ENCODE data around the gene MRRF.

The MRRF gene

DNA sequence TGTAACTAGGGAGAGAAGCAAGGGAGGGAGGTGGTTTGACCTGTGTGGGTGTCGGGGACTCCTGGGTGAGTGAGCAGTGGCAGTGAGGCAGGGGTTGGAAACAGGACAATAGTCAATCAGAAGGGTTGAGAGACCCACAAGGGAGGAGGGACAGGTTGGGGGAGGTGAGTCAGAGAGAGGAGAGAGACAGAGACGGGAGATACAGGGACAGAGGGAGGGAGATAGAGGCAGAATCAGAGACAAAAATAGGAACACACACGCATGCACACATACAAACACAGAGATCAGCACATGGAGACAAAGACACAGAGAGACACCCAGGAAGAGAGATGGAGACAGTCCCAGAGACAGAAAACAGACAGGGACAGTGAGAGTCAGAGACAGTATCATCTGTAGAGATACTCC lies 66.8 kb downstream of the MRRF start:
- H3K27me3 ChIP-seq (ENCODE audit: insufficient read depth, poor library complexity, severe bottlenecking) = no peaks in the 10 kb centered on the region
- TF ChIP-seq, protein P1, sequence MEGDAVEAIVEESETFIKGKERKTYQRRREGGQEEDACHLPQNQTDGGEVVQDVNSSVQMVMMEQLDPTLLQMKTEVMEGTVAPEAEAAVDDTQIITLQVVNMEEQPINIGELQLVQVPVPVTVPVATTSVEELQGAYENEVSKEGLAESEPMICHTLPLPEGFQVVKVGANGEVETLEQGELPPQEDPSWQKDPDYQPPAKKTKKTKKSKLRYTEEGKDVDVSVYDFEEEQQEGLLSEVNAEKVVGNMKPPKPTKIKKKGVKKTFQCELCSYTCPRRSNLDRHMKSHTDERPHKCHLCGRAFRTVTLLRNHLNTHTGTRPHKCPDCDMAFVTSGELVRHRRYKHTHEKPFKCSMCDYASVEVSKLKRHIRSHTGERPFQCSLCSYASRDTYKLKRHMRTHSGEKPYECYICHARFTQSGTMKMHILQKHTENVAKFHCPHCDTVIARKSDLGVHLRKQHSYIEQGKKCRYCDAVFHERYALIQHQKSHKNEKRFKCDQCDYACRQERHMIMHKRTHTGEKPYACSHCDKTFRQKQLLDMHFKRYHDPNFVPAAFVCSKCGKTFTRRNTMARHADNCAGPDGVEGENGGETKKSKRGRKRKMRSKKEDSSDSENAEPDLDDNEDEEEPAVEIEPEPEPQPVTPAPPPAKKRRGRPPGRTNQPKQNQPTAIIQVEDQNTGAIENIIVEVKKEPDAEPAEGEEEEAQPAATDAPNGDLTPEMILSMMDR (IDR thresholded peaks at IDR 0.05; ENCODE audit: poor library complexity, severe bottlenecking) = no peak
- no peak overlapping the region for H3K27ac ChIP-seq (ENCODE audit: poor library complexity, severe bottlenecking)
- peaks cover 19% of the 10 kb centered on the region for H3K36me3 ChIP-seq (ENCODE audit: low read depth)
- no peak overlapping the region for H3K4me3 ChIP-seq (ENCODE audit: severe bottlenecking)
- no peak for ATAC-seq (ENCODE audit: low read depth)
- no peaks in the 10 kb centered on the region for H3K4me1 ChIP-seq (ENCODE audit: insufficient read depth, poor library complexity, severe bottlenecking)
- no peaks in the 10 kb centered on the region for H3K9me3 ChIP-seq (ENCODE audit: severe bottlenecking)
- DNase-seq (ENCODE audit: low spot score) = no peak

DNA sequence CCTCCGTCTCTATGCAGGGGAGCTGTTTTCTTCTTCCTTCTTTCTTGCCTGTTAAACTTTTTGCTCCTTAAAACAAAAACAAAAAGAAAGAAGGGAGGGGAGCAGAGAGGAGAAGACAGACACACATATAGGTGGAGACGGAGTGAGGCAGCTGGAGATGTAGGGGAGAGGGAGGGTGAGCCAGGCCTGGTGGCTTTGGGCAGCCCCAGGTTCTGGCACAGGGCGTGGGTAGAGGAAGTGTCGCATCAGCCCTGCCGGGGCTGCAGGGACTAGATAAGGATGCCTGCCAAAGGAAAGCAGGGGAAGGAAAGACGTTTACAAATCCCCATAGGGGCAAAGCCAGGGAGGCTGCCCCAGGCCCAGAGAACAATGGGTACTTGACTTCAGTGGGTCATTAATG lies 67.4 kb downstream of the MRRF start:
- no peak for DNase-seq (ENCODE audit: low spot score)
- Histone ChIP-seq H3K27me3 (ENCODE audit: insufficient read depth, poor library complexity, severe bottlenecking) (no peaks in the 10 kb centered on the region), H3K9me3 (ENCODE audit: severe bottlenecking) (no peaks in the 10 kb centered on the region), H3K4me1 (ENCODE audit: insufficient read depth, poor library complexity, severe bottlenecking) (no peaks in the 10 kb centered on the region), H3K36me3 (ENCODE audit: low read depth) (peaks cover 14% of the 10 kb centered on the region), H3K4me3 (ENCODE audit: severe bottlenecking) (no peak overlapping the region), H3K27ac (ENCODE audit: poor library complexity, severe bottlenecking) (no peak overlapping the region)
- no peak for ATAC-seq (ENCODE audit: low read depth)
- TF ChIP-seq, protein P1 (IDR thresholded peaks at IDR 0.05; ENCODE audit: poor library complexity, severe bottlenecking) = no peak

DNA sequence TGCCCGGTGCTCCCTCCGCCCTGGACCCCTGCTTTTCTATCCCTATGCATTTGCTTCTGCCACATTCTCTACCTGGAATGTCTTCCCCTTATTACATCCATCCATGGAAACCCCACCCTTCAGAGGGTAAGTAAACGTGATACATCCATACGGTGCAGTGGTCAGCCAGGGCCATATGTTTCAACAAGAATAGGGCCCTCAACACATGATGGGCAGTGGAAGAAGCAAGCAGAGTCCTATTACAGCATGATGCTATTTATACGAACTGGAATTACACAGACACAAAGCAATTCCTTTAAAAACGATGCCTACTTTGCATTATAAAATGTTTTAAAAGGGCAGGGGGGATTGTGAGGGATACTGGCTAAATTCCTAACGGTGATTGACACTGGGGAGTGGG lies 68.0 kb downstream of the MRRF start:
- no peaks in the 10 kb centered on the region for H3K9me3 ChIP-seq (ENCODE audit: severe bottlenecking)

DNA sequence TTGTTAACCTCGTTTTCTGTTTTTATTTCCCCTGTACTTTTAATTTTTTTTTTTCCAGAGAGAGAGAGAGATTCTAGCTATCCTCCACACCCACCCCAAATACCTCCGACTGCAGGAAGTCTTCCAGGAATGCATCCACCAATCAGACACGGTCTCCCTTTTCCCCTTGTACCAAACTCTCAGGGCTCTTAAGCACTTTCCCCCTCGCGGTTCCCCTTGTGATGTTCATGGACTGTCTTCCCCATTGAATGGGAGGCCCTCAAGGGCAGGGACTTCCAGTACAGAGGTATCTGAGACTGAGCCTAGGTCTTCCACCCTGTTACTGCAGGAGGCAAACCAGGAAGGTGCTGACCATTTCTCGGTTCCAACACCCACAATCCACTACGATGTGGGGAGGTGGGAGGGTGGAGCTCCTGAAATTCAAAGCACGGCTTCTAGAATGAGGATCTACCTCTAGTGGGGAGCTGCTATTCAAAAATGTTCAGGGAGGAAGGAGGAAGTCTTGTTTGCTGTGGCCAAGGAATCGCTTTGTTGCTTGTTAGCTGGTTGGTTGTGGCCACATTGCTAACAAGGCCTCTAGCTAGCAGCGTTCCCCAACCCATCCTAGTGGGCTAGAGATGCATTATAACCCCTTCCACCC lies 68.6 kb downstream of the MRRF start:
- Histone ChIP-seq H3K4me1 (ENCODE audit: insufficient read depth, poor library complexity, severe bottlenecking) (no peaks in the 10 kb centered on the region), H3K27ac (ENCODE audit: poor library complexity, severe bottlenecking) (no peak overlapping the region), H3K27me3 (ENCODE audit: insufficient read depth, poor library complexity, severe bottlenecking) (no peaks in the 10 kb centered on the region), H3K9me3 (ENCODE audit: severe bottlenecking) (no peaks in the 10 kb centered on the region), H3K36me3 (ENCODE audit: low read depth) (peaks cover 6% of the 10 kb centered on the region; the same call in 1 of the 2 replicates), H3K4me3 (ENCODE audit: severe bottlenecking) (no peak overlapping the region)
- DNase-seq (ENCODE audit: low spot score) (no peak), ATAC-seq (ENCODE audit: low read depth) (no peak)
- TF ChIP-seq, protein P1 (IDR thresholded peaks at IDR 0.05; ENCODE audit: poor library complexity, severe bottlenecking) = no peak

More for the DNA sequence above, 68.0 kb downstream of the MRRF start:
- H3K27ac ChIP-seq (ENCODE audit: poor library complexity, severe bottlenecking) = no peak overlapping the region
- H3K36me3 ChIP-seq (ENCODE audit: low read depth) = peaks cover 11% of the 10 kb centered on the region
- no peaks in the 10 kb centered on the region for H3K27me3 ChIP-seq (ENCODE audit: insufficient read depth, poor library complexity, severe bottlenecking)
- ATAC-seq (ENCODE audit: low read depth) (no peak), DNase-seq (ENCODE audit: low spot score) (no peak)
- no peaks in the 10 kb centered on the region for H3K4me1 ChIP-seq (ENCODE audit: insufficient read depth, poor library complexity, severe bottlenecking)
- H3K4me3 ChIP-seq (ENCODE audit: severe bottlenecking) = no peak overlapping the region
- TF ChIP-seq, protein P1 (IDR thresholded peaks at IDR 0.05; ENCODE audit: poor library complexity, severe bottlenecking) = no peak

DNA sequence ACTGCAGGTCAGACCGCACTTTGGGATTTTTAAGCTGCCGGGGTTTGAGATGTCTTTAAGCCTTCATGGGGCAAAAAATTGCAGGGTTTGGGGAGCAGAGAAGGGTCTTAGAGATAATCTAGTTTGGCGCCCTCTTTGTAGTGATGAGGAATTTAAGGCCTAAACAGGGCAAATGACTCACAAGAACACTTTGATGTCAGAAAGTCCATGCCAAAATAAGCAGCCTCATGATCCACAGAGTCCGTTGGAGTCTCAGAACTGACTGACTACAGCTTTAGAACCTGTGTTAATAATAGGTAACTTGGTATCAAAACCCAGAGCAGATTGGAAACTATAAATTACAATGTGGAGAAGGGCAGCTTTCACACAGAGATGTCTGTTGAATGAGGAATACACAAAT lies 70.2 kb downstream of the MRRF start:
- no peaks in the 10 kb centered on the region for H3K4me1 ChIP-seq (ENCODE audit: insufficient read depth, poor library complexity, severe bottlenecking)
- TF ChIP-seq, protein P1 (IDR thresholded peaks at IDR 0.05; ENCODE audit: poor library complexity, severe bottlenecking) = no peak

More for the DNA sequence above, 70.2 kb downstream of the MRRF start:
- DNase-seq (ENCODE audit: low spot score) (no peak), ATAC-seq (ENCODE audit: low read depth) (no peak)
- H3K27me3 ChIP-seq (ENCODE audit: insufficient read depth, poor library complexity, severe bottlenecking) = no peaks in the 10 kb centered on the region
- no peak overlapping the region for H3K27ac ChIP-seq (ENCODE audit: poor library complexity, severe bottlenecking)
- H3K36me3 ChIP-seq (ENCODE audit: low read depth) = no peaks in the 10 kb centered on the region
- no peaks in the 10 kb centered on the region for H3K9me3 ChIP-seq (ENCODE audit: severe bottlenecking)
- H3K4me3 ChIP-seq (ENCODE audit: severe bottlenecking) = no peak overlapping the region

Measured in RWPE2 (cell line).